IPS DF 4.7 (cell line): ENCODE data around the gene TAAR1.
A peak's percentile ranks its signal among the peaks of the same experiment; 100 is the strongest.
"Not testable (repeated sequence)": the region's sequence is repeated elsewhere in the genome, so short reads cannot be mapped to it uniquely, and the experiment has no call there.

Experiments used
- DNase-seq: peaks from one replicate; pipeline ENCODE4 v3.0.0-alpha.2; 2013; ENCODE audit warnings: low spot score; ENCODE audit errors: extremely low read depth

Gene TAAR1

DNA sequence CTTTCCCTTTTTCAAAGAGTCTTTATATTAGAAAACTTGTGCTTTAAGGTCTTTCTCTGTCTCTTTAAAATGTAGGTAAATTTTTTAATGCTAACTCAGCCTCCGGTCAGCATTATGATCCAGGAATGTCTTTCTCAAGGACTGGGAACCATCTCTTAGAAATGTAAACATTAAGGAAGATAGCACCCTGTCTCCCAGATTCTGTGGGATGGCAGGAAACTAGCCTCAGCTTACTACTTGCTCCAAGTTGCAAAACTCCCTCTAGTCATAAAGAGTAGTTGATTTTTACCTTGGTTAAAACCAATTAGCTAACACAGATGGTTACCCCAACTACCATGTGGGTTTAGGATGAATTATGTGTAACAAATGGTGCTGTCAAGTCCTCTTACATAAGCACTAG, 4.7 kb upstream of the TAAR1 start:
- no peak for DNase-seq

DNA sequence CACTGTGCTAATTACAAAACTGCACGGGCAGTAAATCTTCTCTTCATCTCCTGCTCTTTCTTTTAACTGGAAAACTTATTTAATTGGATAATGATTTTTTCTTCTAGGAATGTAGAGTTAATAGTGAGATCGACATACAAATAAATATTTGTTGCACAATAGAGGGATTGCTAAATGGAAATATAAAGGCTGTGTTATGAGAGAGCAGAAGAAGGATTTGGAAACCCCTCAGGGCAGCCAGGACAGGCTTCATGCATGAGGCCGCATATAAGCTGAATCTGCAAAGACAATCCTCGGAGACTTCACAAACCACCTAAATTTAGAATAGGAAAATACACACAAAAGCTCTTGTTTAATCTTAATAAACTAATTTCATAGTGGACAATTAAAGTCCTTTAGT, 2.9 kb upstream of the TAAR1 start:
- DNase-seq, result no peak

DNA sequence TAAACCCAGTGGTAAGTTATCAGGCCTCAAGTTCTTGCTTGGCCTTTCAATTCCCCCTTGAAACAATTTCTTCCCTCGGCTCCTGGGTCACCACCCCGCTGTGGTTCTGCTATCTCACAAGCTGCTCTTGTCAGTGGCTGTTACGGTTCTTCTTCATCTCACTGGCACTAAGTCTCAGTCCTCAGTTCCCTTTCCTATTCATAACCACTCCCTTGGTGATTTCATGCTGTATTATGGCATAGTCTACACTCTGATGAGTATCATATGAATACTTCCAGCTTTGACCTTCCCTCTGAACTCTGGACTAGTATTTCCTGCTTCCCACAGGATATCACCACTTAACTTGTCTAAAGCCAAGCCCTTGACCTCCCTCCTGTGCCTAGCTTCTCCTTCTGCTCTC, 7.9 kb downstream of the TAAR1 start:
- DNase-seq, result no peak

DNA sequence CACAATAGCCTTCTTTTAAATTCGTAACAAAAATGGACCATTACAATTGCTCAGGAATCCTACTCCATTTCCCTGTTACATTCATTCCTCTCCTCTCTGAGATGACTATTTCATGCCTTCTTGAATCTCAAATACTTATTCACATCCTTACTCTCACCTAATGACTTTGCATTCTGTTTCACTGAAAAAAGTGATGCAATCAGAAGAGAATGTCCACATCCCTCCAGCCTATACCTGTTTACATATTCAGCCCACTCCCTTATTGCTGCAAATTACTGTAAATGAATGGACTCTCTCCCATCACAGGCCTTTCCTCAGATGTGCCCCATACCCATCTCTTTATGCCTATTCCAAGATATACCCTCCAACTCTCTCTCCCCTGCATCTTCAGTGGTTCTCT, 8.6 kb downstream of the TAAR1 start:
- no peak for DNase-seq

DNA sequence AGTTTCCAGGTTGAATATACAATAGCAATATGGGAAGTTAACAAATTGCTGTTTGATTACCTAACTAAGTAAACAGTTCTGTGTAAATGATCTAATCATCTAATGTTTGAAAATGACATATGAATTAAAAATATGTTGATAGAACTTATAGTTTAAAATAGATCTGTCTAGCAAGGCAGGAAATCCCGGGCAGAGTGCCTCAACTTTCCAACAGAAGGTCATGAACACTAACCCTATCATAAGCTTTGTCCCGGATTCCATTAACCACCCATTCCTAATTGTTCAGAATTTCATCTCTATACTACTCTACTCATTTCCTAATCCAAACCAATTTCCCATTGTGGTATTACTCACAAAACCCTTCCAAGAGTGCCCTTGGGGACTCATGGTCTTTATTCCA, 10.2 kb downstream of the TAAR1 start:
- no peak for DNase-seq

DNA sequence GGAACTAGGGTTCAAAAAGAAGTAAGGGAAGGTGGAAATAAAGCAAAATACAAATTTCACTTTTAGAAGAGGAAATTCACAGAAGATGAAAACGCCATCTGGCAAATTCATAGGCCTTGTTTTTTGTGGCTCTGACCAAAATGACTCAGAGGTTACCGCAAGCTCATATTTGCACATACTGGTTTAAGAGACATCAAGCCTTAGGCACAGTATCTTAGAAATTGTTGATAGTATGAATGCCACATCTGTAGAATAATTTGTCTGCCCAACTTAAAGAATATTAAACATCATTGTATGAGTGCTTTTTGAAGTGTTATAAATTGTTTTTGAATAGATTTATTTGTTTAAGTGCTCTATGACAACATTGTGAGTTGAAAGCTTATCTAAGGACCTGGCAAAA, 10.6 kb downstream of the TAAR1 start:
- DNase-seq, result no peak

- no peak for DNase-seq
Observed at GRCh38 chr6:132643547-132643946, 15.4 kb downstream of the TAAR1 start.

DNA sequence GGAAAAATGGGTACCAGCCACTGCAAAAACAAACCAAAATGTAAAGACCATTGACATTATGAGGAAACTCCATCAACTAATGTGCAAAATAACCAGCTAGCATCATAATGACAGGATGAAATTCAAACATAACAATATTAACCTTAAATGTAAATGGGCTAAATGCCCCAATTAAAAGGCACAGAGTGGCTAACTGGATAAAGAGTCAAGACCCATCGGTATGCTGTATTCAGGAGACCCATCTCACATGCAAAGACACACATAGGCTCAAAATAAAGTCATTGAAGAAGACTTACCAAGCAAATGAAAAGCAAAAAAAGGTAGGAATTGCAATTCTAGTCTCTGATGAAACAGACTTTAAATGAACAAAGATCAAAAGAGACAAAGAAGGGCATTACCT, 21.8 kb downstream of the TAAR1 start:
- DNase-seq, result not testable (repeated sequence)

DNA sequence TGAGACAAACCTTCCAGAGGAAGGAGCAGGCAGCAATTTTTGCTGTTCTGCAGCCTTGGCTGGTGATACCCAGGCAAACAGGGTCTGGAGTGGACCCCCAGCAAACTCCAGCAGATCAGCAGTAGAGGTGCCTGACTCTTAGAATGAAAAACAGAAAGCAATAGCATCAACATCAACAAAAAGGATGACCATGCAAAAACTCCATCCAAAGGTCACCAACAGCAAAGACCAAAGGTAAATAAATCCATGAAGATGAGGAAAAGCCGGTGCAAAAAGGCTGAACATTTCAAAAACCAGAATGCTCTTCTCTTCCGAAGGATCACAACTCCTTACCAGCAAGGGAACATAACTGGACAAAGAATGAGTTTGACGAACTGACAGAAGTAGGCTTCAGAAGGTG, 23.1 kb downstream of the TAAR1 start:
- not testable (repeated sequence) for DNase-seq

DNA sequence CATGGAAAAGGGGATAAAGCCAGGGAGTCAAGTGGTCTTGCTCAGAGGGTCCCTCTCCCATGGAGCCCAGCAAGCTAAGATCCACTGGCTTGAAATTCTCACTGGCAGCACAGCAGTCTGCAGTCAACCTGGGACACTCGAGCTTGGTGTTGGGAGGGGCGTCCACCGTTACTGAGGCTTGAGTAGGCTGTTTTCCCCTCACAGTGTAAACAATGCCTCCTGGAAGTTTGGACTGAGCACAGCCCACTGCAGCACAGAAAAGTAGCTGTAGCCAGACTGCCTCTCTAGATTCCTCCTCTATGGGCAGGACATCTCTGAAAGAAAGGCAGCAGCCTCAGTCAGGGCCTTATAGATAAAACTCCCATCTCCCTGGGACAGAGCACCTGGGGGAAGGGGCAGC, 23.7 kb downstream of the TAAR1 start:
- not testable (repeated sequence) for DNase-seq

DNA sequence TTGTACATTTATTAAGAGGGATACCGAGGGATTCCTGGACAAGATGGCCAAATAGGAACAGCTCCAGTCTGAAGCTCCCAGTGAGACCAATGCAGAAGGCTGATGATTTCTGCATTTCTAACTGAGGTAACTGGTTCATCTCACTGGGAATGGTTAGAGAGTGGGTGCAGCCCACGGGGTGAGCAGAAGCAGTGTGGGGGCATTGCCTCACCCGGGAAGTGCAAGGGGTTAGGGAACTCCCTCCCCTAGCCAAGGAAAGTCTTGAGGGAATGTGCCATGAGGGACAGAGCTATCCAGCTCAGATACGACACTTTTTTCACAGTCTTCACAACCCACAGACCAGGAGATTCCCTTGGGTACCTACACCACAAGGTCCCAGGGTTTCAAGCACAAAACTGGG, 24.2 kb downstream of the TAAR1 start:
- no peak for DNase-seq

DNA sequence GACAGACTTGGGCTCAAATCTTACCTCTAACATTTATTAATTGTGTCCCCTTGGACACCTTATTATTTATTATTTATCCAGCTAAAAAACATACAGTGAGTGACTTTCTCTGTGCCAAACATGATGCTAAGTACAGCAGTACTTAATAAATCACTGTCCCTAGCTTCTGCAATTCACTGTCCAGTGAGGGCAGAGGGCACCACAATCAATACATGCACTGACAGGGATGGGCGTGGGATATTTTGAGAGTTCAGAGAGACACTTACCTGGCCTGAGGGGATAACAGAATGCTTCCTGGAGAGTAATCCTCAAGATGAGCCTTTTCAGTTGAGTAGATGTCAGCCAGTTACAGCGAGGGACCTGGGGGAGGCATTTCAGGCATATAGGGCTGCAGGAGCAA, 25.6 kb downstream of the TAAR1 start:
- DNase-seq, result no peak

- DNase-seq, result no peak
Observed at GRCh38 chr6:132624175-132624574, 34.8 kb downstream of the TAAR1 start, which contains the start of gene TAAR2. TSS of gene TAAR2 (minus strand) at chr6:132624275. CDS start at chr6:132624275, 0 bp downstream.

- no peak for DNase-seq
Observed at GRCh38 chr6:132623106-132623845, 35.7 kb downstream of the TAAR1 start.

GRCh38 chr6:132616677-132617076, 42.3 kb downstream of the TAAR1 start:
- DNase-seq, result no peak

DNA sequence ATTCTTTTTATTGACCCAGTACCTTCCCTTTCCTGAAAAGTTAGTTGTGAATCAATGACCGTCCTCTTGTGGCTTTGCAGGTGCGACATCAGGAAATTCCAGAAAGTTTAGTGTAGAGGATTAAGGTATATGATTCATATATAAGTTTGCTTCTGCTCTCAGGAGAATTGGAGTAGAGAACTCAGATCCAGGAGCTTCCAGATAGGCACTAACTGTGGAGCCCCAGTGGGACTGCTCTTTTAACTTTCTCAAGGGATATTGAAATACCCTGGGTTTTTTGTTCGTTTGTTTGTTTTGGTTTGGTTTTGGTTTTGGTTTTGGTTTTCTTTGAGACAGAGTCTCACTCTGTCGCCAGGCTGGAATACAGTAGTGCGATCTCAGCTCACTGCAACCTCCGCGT, 44.4 kb downstream of the TAAR1 start:
- no peak for DNase-seq

- DNase-seq, result no peak
Observed at GRCh38 chr6:132612449-132613108, 46.4 kb downstream of the TAAR1 start.

DNA sequence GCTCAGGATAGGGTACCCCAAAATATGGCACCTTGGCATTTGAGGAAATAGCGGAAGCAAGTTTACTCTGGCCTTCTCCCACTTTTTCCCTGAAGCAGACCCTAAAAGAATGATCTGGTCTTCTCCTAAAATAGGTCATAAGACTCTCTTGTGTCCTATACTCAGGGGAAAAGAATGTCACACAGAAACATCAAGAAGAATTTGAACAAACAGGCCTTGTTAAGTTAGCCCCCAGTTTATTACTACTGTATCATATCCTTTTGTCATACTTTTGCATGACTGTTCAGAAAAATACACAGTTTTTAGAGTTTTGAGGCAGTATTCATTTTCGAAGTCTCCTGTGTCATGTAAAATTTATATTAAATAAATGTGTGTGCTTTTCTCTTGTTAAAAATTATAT, 47.4 kb downstream of the TAAR1 start:
- DNase-seq, result no peak

DNA sequence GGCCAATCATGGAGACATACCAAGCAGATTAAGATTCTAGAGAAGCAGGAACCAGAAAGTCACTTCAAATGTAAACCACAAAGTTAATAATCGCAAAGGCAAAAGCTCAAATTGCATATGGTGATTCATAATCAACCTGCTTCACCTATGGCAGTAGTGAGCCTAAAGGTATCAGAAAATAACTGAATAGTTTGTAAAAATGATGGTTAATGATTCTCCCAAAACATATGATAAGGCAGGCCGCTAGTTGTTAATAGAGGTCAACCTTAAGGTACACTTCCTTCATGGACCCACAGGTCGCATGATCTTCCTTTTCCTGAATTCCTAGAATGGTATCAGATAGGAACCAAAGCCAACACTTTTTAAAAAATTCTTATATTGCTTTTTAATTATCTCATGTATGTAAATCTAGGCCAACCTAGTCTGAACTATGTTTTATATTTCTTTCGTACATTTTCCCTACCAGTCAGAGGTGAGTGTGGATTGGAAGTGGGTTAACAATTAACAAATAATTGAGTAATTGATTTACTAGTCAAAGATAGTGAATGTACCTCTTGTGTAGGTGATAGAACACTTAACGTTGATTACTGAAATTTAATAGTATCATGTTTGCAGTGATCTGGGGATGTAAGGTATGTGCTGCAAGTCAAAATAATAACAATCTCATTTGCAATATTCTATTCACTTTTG, 51.3 kb downstream of the TAAR1 start:
- no peak for DNase-seq

DNA sequence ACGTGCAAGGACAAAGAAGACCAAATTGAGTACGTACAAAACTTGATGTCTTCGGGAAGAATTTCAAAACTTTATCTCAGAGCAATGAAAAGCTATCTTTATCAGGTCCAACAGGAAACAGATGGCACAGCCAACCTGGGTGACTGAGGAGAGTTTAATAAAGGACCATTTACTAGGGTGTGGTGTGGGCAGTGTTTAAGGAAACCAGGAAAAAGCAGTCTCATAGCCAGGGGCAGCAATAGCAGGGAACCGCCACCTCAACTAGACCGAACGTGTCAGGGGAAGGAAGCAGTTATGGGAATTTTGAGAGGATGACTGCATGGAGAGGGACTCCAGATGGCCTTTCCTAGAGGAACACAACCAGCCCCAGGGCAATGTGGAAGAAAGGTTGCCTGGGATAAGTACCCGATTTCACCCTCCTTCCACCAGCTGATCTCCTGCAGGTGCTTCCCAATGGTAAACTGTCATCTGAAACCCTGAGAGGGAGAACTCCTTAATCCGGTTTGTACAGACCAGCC, 54.3 kb downstream of the TAAR1 start:
- no peak for DNase-seq

DNA sequence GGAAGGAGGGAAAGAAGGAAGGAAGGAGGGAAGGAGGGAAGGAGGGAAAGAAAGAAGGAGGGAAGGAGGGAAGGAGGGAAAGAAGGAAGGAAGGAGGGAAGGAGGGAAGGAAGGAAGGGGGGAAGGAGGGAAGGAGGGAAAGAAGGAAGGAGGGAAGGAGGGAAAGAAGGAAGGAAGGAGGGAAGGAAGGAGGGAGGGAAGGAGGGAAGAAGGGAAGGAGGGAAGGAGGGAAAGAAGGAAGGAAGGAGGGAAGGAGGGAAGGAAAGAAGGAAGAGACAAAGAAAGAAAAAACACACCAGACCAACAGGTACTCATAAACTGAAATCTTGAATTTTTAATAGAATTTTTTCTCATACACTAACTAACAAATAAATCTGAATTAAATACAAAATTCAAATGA, 58.1 kb downstream of the TAAR1 start:
- not testable (repeated sequence) for DNase-seq

DNA sequence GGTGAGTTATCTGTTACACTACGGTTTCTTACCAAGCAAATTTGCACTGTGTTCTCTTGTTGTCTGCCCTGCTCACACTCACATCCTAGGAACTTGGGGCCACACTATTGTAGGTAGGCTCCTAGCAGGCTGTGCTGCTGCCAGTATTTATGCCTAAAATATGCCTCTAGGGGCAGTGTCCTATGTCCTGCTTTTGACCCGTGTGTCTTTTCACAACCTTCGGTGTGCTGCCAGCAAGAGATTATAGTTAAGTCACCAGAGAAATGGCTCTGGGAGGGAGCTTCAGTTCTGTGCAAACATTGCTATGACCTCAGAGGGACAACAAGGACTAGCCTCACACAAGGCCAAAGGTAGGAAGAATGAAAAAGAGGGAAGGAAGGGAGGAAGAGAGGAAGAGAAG, 60.5 kb downstream of the TAAR1 start:
- DNase-seq, result peak; percentile 33
